ENCODE data around the gene BCL6.

GRCh38 chr3:187735837-187736236 lies 9.4 kb downstream of the BCL6 start:
- TF ChIP-seq CTCF (IDR thresholded peaks at IDR 0.05) = no peak
- no peak for TF ChIP-seq POLR2A (IDR thresholded peaks at IDR 0.05)
